Fibroblast of skin of back (primary cell): Measurements from ENCODE around the gene DICER1. TPM values are rescaled to one million over a fixed set of nuclear protein-coding genes. Genes with fewer than 3 reads are reported as not detected.
"Not testable (repeated sequence)": the region's sequence is repeated elsewhere in the genome, so short reads cannot be mapped to it uniquely, and the experiment has no call there.

ENCODE experiments used
- DNase-seq: peaks from one replicate; pipeline ENCODE4 v3.0.0-alpha.2; 2013
- polyA plus RNA-seq, 2 experiments: library from polyadenylated mRNA; unstranded; fragments of 120-200 nt; gene quantifications; one replicate each; pipeline ENCODE4 v1.2.1, GENCODE V29; 2013; ENCODE audit not compliant: insufficient read length in 2 of 2

The DICER1 gene, protein sequence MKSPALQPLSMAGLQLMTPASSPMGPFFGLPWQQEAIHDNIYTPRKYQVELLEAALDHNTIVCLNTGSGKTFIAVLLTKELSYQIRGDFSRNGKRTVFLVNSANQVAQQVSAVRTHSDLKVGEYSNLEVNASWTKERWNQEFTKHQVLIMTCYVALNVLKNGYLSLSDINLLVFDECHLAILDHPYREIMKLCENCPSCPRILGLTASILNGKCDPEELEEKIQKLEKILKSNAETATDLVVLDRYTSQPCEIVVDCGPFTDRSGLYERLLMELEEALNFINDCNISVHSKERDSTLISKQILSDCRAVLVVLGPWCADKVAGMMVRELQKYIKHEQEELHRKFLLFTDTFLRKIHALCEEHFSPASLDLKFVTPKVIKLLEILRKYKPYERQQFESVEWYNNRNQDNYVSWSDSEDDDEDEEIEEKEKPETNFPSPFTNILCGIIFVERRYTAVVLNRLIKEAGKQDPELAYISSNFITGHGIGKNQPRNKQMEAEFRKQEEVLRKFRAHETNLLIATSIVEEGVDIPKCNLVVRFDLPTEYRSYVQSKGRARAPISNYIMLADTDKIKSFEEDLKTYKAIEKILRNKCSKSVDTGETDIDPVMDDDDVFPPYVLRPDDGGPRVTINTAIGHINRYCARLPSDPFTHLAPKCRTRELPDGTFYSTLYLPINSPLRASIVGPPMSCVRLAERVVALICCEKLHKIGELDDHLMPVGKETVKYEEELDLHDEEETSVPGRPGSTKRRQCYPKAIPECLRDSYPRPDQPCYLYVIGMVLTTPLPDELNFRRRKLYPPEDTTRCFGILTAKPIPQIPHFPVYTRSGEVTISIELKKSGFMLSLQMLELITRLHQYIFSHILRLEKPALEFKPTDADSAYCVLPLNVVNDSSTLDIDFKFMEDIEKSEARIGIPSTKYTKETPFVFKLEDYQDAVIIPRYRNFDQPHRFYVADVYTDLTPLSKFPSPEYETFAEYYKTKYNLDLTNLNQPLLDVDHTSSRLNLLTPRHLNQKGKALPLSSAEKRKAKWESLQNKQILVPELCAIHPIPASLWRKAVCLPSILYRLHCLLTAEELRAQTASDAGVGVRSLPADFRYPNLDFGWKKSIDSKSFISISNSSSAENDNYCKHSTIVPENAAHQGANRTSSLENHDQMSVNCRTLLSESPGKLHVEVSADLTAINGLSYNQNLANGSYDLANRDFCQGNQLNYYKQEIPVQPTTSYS (N-terminal part only)
- 22.8 TPM for polyA plus RNA-seq (2013, experiment 1 of 2; ENCODE audit: insufficient read length)
- 23.2 TPM for polyA plus RNA-seq (2013, experiment 2 of 2; ENCODE audit: insufficient read length)

- DNase-seq: peak; percentile 89
Measured at GRCh38 chr14:95157327-95158189, at the start of gene DICER1. DICER1 (minus strand) TSS chr14:95157529; CDS start chr14:95133458, 24,071 bp downstream.

DNA sequence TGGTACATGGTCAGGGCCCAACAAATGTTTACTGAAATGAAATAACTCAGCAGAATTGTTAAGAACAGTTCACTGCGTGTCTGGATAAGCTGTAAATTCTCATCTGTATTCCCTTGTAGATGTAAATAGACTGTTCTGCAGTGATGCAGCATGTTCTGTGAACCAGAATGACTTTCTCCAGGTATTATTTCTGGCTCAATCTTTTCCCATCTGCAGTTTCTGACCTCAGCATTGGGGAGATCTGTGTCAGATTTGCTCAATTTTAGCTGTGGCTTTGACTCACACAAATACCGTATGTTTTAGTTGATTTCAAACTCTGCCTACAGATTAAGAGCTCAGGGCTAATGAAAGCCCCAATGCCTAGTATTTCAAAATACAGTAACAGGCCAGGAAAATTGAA lies 49.2 kb upstream of the DICER1 start:
- DNase-seq: no peak

DNA sequence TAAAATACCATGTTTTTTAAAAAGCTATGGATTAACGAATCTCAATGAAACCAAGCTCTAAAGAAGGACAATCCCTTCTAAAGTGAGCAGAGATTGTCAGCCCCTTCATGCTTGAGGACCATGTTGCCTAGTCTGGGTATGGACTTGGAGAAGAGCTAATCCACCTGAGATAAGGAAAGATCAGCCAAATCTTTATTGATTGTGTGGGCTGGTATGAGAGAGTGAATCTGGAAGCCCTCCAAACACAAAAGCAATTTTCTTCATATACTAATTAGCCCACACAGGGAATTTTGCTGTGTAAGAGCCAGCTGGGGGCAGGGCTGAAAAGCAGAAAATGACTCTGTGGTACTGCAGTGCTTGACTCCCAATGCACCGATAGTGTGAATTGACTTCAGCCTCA lies 47.4 kb upstream of the DICER1 start:
- no peak for DNase-seq

- DNase-seq: not testable (repeated sequence)
Measured at GRCh38 chr14:95201745-95202144, 44.4 kb upstream of the DICER1 start.

DNA sequence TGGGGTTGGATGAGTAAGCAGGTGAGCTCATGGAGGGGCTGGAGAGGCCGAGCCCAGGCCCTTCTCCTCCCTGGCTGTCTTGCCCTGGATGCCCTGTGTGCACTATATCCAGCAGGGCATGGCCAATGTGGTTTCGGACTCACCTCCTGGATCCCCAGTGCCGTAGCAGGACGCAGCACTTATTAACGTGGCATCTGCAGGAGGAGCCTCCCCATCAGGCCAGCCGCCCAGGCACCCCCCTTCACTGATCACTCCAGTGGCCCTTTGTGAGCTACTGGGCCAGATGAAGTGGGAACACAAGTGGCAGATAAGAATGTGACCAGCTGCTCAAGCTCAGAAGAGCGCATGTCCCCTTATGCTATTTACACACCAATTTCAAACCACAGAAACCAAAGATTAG lies 43.1 kb upstream of the DICER1 start:
- DNase-seq: no peak

DNA sequence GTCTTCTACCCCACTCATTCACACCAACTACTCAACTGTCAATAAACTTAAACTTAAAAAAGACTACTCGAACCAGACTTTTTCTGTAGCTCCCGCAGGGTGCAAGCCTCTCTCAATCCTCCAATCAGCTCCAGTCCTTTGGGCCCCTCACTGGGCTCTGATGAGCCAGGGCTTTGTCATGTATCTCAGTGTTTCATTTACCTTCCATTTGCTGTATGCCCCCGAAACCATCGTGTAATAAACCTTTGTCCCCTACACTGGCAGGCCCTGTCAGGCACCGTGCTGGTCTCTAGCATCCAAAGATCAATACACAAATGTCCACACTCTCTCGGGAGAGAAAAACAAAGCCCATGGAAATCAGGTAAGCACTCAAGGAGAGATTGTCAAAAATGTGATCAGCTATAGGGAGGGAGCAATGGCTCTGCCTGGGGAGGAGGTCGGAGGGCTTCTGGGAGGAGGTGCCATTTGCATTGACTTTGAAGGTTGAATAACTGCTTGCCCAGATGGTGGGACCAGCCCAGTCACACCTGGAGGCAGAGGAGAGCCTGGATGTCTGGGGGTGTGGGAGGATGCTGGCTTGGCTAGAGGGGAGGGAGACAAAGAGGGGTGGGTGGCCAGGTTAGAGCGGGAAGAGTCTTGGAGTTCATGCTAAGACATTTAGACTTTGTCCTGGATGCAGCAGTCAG lies 42.1 kb upstream of the DICER1 start:
- no peak for DNase-seq

GRCh38 chr14:95198320-95198719 lies 41.0 kb upstream of the DICER1 start:
- DNase-seq: no peak

DNA sequence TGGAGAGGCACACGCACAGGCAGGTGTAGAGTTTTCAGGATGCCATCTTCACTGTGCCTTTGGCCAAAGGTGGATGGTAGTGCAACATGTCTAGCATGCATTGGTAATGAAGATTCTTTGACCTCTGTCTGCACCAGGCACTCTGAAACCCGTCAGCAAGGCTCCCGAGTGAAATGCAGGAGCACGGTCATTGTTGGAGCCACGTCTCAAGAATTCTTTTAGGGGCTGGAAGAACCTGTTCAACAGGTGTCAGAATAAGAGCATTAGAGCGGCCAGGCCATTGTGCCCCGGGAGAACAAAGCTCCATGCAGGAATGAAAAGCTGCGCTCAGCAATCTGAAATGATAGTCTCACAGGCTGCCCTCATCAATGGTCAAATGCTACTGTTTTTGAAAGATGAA lies 40.2 kb upstream of the DICER1 start:
- no peak for DNase-seq

DNA sequence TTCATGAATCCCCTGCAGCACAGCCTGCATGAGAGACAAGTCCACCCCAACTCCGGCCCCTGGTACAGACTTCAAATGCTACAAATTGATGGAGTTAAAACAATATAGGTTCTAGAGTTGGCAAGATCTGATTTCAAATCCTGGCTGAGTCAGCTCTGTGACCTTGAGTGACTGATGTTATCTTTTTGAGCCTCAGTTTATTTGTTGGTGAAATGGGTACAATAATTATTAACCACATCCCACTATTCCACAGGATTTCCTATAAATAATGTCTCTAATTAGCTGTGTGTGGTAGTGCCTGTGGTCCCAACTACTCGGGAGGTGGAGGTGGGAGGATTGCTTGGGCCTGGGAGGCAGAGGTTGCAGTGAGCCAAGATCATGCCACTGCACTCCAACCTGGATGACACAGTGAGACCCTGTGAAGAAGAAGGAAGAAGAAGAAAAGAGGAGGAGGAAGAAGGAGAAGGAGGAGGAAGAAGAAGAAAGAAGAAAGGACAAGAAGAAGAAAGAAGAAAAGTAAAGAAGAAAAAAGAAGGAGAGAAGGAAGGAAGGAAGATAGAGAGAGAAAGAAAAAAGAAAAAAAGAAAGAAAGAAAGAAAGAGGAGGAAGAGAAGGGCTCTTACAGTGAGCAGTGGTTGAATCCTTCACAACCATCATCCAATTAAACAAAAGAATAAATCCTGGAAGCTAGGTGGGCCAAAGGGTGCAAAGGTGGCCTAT lies 39.7 kb upstream of the DICER1 start:
- no peak for DNase-seq

- no peak for DNase-seq
Measured at GRCh38 chr14:95196268-95196667, 38.9 kb upstream of the DICER1 start.

DNA sequence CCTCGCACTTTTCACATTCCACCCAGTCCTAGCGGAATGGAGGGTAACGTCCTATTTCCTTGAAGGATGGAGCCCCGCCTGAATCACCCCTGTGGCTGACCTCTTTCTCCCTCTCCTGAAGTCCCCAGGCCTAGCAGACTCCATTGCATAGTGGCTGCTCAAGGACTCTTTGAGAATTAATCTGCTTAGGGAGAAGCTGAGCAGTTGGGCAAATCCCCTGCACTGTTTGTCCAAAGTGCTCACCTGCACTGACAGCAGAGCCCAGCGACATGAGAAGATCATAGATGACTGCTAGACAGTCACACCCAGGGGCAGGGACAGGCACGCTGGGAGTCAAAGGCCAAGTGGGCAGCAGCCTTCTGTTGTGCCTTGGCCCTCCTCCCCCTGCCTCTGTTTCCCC lies 37.7 kb upstream of the DICER1 start:
- no peak for DNase-seq

DNA sequence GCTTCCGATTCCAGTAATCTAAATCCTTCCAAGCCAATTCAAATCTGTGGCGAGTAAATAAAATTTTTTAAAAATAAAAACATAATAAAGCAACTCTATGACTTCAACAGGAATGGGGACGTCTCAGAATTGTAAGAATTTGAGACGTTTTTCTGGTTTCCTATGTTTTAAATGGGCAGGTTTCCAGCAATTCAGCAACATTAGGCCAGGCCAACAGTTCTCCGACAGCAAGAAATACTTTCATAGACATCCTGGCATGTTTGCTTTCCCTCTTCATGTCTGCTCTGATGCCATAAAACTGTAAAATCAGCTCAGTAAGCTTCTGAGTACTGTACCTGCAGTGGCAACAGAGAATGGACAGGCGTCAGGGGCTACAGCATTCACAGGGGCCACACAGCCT lies 35.8 kb upstream of the DICER1 start:
- no peak for DNase-seq

GRCh38 chr14:95192311-95192710 lies 35.0 kb upstream of the DICER1 start:
- DNase-seq: no peak

DNA sequence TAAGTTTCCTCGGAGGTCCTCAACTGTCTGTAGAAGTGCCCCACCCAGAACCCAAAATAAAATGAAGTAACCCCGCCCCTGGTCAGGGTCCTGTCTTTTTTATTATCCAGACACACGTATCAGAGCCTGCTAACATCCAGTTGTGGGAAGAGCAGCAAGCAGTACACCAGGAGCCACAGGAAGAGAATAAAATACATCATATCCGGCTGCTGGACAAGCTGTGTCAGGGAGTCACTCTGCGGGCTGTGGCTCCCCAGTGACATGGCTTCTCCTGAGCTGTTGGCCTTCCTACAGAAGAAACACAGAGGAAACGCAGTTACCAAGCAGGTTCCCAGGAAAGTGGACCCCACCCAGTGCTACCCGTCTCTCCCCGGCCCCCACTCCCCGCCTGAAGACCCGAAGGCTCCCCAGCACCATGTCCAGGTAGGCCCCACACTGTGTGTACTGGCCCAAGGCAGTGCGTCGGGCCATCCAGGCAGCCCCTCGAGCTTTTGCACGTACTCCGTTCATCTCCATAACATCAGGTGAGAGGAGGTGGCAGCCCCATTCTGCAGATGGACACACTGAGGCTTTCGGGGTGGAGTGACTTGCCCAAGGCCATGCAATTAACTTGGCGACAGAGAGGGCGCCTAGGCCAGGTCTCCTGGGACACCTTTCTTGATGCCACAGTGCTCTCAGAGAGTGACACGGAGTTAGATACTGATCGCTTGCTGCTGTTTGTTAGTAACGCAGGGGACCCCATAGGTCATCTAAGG lies 34.3 kb upstream of the DICER1 start:
- DNase-seq: no peak

- DNase-seq: no peak
Measured at GRCh38 chr14:95190857-95191256, 33.5 kb upstream of the DICER1 start.

GRCh38 chr14:95190346-95190840 lies 33.1 kb upstream of the DICER1 start:
- DNase-seq: peak; percentile 4

DNA sequence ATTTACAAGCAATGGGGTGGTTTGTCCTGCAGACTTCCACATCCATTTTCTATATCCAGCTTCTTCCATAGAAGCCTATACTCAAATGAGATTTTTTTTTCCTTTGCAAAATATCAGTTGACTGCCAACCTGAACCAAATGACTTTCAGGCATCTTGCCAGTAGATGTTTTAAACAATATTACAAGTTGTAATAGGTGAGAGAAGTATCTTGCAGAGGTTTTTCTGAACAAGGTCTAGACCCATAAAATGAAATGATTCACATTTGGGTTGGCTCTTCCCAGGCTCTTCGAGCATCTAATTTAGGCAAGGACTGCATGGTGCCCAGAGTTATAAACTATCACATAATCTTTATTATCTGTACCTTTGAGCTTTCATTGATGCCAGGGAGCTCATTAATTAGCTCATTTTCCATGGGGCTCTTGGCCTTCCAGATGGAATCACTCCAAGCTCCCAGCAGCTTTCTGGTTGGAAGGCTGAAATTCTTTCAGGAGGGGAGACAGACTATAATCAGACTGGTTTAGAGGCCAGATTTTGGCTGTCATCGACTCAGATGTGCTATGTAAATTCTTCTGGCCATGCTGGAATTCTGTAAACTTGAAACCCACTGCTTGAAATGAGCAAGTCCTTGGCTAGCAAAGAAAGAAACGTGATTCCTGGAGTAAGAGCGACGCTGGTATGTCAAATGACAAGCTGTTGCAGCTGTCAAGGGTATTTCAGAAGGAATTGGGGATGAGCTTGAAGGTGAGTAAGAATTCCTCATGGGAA lies 32.2 kb upstream of the DICER1 start:
- peak; percentile 18 for DNase-seq

GRCh38 chr14:95188380-95188779 lies 31.1 kb upstream of the DICER1 start:
- no peak for DNase-seq
